ENCODE measurements around the gene HDGF. TPM values are rescaled to one million over a fixed set of nuclear protein-coding genes. Genes with fewer than 3 reads are reported as not detected.
A peak's percentile ranks its signal among the peaks of the same experiment; 100 is the strongest.

Gene HDGF
- total RNA-seq, 4 donors from 2014 or later: 180 to 278 (median 236) TPM

GRCh38 chr1:156751757-156752481, 444 bp upstream of the HDGF start:
- H3K27ac ChIP-seq: peak overlapping the region; percentile 93 to 99 (median 98)
- DNase-seq: peak; percentile 81
- intact Hi-C loops (cut with DNase I): no loop called here
- no peaks in the 10 kb centered on the region for H3K9me3 ChIP-seq
- H3K4me1 ChIP-seq: peaks cover 29 to 56% (median 32%) of the 10 kb centered on the region in 3 donors
- 0% methylated on average over 4 of the region's 68 CpGs; no CpG with 5 or more reads in 1 of the 2 donors for WGBS, 2 donors
- no peaks in the 10 kb centered on the region for H3K36me3 ChIP-seq
- TF ChIP-seq POLR2A (IDR thresholded peaks at IDR 0.05): peak in 1 of 4 donors; percentile 74
- TF ChIP-seq CTCF (IDR thresholded peaks at IDR 0.05): peak in 4 of 6 experiments; percentile 4 to 12 (median 5)
- H3K27me3 ChIP-seq: no peaks in the 10 kb centered on the region
- peak overlapping the region; percentile 75 to 97 (median 96) for H3K4me3 ChIP-seq

DNA sequence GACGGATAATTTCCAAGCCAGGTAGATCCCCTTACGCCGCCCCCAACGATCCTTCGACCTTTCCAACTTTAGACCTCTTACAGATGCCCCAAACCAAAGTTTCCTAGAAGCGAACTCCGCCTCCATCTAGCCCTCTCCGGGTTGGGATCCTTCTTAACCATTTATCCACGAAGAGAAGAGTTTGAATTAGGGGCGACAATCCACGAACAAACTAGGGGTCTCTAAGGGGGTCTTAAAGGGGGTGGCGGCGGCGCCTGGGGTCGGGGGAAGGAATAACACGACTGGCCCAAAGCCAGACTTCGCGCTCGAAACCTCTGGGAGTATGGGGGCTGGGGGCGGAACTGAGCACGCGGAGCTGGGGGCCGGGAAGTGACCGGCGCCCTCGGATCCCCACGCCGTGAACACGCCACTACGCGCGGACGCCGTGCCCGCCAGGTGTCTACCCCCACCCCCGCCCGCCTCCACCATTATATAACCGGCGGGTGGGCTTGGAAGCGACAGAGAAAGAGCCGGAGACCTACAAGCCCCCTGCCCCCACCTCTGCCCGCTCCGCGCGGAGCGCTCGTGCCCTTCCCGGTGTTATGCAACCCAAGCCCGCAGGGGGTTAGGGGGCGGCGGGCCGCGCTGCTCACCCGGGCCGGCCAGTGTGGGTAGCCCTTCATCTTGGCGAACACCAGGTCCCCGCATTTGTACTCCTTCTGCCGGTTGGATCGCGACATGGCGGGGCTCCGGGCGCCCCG, 594 bp downstream of the HDGF start:
- Histone ChIP-seq H3K27me3 (no peaks in the 10 kb centered on the region), H3K4me1 (peaks cover 39 to 66% (median 43%) of the 10 kb centered on the region in 3 donors), H3K9me3 (no peaks in the 10 kb centered on the region), H3K27ac (peak overlapping the region; percentile 93 to 99 (median 98)), H3K36me3 (no peaks in the 10 kb centered on the region), H3K4me3 (peak overlapping the region; percentile 75 to 97 (median 96))
- 0% methylated on average over 10 to 20 of the region's 64 CpGs for WGBS, 2 donors
- no peak for DNase-seq
- TF ChIP-seq CTCF (IDR thresholded peaks at IDR 0.05): peak in 3 of 6 experiments; percentile 14 to 29 (median 18)
- TF ChIP-seq POLR2A (IDR thresholded peaks at IDR 0.05): no peak
- intact Hi-C loops (cut with DNase I): no loop called here

GRCh38 chr1:156750191-156750672, 1.2 kb downstream of the HDGF start:
- intact Hi-C loops (cut with DNase I): no loop called here
- peaks cover 45 to 72% (median 49%) of the 10 kb centered on the region in 3 donors for H3K4me1 ChIP-seq
- 0% methylated on average over 3 to 5 of the region's 5 CpGs for WGBS, 2 donors
- no peaks in the 10 kb centered on the region for H3K9me3 ChIP-seq
- peaks cover 0 to 3% (median 0%) of the 10 kb centered on the region in 3 donors for H3K36me3 ChIP-seq
- H3K4me3 ChIP-seq: peak overlapping the region; percentile 75 to 97 (median 96)
- DNase-seq: no peak
- peak overlapping the region; percentile 93 to 99 (median 98) for H3K27ac ChIP-seq
- no peaks in the 10 kb centered on the region for H3K27me3 ChIP-seq
- peak in 1 of 4 donors; percentile 40 for TF ChIP-seq POLR2A (IDR thresholded peaks at IDR 0.05)
- TF ChIP-seq CTCF (IDR thresholded peaks at IDR 0.05): no peak

GRCh38 chr1:156749419-156750118, 1.9 kb downstream of the HDGF start:
- Histone ChIP-seq H3K27ac (peak overlapping the region; percentile 93 to 99 (median 98)), H3K9me3 (no peaks in the 10 kb centered on the region), H3K36me3 (peaks cover 0 to 10% (median 5%) of the 10 kb centered on the region in 3 donors), H3K4me1 (peaks cover 46 to 79% (median 49%) of the 10 kb centered on the region in 3 donors), H3K4me3 (peak overlapping the region; percentile 75 to 97 (median 96)), H3K27me3 (no peaks in the 10 kb centered on the region)
- intact Hi-C loops (cut with DNase I): no loop called here
- TF ChIP-seq POLR2A (IDR thresholded peaks at IDR 0.05) (no peak), CTCF (IDR thresholded peaks at IDR 0.05) (no peak)
- DNase-seq: no peak
- 7 to 9% methylated on average over 3 to 7 of the region's 8 CpGs for WGBS, 2 donors
